GM12875 (cell line): ENCODE data around the gene TUBB4B.

Source experiments
- H3K4me3 ChIP-seq: one replicate; pipeline ENCODE4 v1.5.1; 2011; ENCODE audit warnings: low read depth, low read length, control low read depth
- CTCF ChIP-seq: IDR thresholded peaks from 2 replicates; pipeline ENCODE4 v1.5.1; 2011; ENCODE audit warnings: low read depth, mild to moderate bottlenecking, control low read depth, inconsistent platforms, low read length, moderate library complexity, borderline replicate concordance; ENCODE audit not compliant: insufficient read depth

The TUBB4B gene

GRCh38 chr9:137275203-137275587, 34.1 kb downstream of the TUBB4B start:
- no peak for TF ChIP-seq CTCF
- H3K4me3 ChIP-seq, result no peak overlapping the region

GRCh38 chr9:137275588-137276472, 34.7 kb downstream of the TUBB4B start:
- no peak for TF ChIP-seq CTCF
- H3K4me3 ChIP-seq, result no peak overlapping the region

- TF ChIP-seq CTCF, result no peak
- peak overlapping the region; percentile 68 for H3K4me3 ChIP-seq
Measured at GRCh38 chr9:137276473-137277328, 35.6 kb downstream of the TUBB4B start.

- TF ChIP-seq CTCF, result 0 out of 2 replicates have a peak, but pooled peaks have one; percentile 5
Measured at GRCh38 chr9:137277329-137278041, 36.4 kb downstream of the TUBB4B start, which contains the start of gene TOR4A. Gene TOR4A (plus strand): TSS chr9:137277726. CDS start chr9:137278690, 964 bp downstream.

GRCh38 chr9:137278061-137278701, 37.1 kb downstream of the TUBB4B start:
- peak overlapping the region; percentile 68 for H3K4me3 ChIP-seq
- TF ChIP-seq CTCF, result no peak

More at GRCh38 chr9:137277329-137278041, 36.4 kb downstream of the TUBB4B start, which contains the start of gene TOR4A:
- peak within 1 kb of the TSS; percentile 68 for H3K4me3 ChIP-seq

- no peak for TF ChIP-seq CTCF
- H3K4me3 ChIP-seq, result no peak overlapping the region
Measured at GRCh38 chr9:137278721-137279711, 37.9 kb downstream of the TUBB4B start.
